Central memory CD8-positive, alpha-beta T cell (primary cell): Measurements from ENCODE around the gene LRRC74B.

Experiments used
- ATAC-seq: fragments of 150-1000 bp; cut with Tn5 transposase; replicated peaks from 2 replicates; pipeline ENCODE4 v1.10.0; 2022; ENCODE audit warnings: mild to moderate bottlenecking, moderate FRiP score, moderate number of reproducible peaks; ENCODE audit not compliant: poor library complexity, severe bottlenecking; ENCODE audit errors: extremely low read depth
- DNase-seq, 2 donors: peaks; one replicate each; pipeline ENCODE4 v3.0.0; 2021; ENCODE audit warnings: low spot score in 2 of 2
- H3K27ac Mint-ChIP-seq: one replicate; pipeline ENCODE4 v1.8.0; 2022; ENCODE audit warnings: low read depth, mild to moderate bottlenecking, moderate library complexity, mixed read lengths
- H3K27me3 Mint-ChIP-seq: one replicate; pipeline ENCODE4 v1.8.0; 2022; ENCODE audit warnings: mixed read lengths
- H3K36me3 Mint-ChIP-seq: one replicate; pipeline ENCODE4 v1.8.0; 2022; ENCODE audit warnings: mild to moderate bottlenecking, moderate library complexity, mixed read lengths; ENCODE audit not compliant: insufficient read depth
- H3K4me1 Mint-ChIP-seq: one replicate; pipeline ENCODE4 v1.8.0; 2022; ENCODE audit warnings: mixed read lengths
- H3K4me3 Mint-ChIP-seq: one replicate; pipeline ENCODE4 v1.8.0; 2022; ENCODE audit warnings: mild to moderate bottlenecking, moderate library complexity, mixed read lengths
- H3K9me3 Mint-ChIP-seq: one replicate; pipeline ENCODE4 v1.8.0; 2022; ENCODE audit warnings: mixed read lengths

Gene LRRC74B

DNA sequence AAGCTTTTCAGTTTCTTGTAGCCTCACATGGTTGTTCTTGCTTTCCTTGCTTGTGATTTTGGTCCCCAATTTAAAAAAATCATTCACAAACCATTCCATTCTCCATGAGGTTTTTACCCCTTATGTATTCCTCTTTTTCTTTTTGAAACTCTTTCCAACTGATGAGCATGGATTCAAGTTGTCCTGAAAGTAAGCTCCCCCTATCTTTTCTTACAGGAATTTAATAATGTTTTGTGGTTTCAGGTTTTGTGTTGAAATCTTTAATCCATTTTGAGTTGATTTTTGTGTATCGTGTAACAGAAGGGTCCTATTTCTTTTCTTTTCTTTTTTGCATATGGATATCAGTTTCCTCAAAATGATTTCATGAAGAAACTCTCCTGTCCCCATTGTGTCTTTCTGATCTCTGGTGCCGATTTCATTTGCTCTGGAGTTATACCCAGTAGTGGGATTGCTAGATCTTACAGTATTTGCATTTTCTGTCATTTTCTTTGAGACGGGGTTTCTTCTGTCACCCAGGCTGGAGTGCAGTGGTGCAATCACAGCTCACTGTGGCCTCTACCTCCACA lies 58.5 kb downstream of the LRRC74B start:
- DNase-seq = no peak
- Mint-ChIP-seq H3K27ac (no peak overlapping the region), H3K4me3 (peak overlapping the region; percentile 6), H3K4me1 (peaks cover 8% of the 10 kb centered on the region), H3K36me3 (no peaks in the 10 kb centered on the region), H3K9me3 (no peaks in the 10 kb centered on the region), H3K27me3 (peaks cover 69% of the 10 kb centered on the region)
- ATAC-seq = no peak

DNA sequence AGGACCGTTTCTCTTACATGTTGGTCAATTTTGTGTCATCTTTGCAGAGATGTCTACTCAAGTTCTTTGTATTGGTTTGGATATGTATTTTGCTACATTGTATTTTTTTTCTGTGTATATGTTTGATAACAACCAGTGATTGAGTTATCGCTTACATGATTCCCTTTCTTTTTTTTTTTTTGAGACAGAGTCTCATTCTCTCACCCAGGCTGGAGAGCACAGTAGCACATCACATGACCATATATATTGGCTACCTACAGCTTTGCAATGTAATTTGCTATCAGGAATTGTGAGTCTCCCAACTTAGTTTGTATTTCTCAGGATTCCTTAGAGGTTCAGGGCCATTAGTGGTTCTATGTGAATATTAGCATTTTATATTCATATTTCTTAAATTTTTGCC lies 59.5 kb downstream of the LRRC74B start:
- Mint-ChIP-seq H3K4me3 (no peak overlapping the region), H3K9me3 (no peaks in the 10 kb centered on the region), H3K27ac (no peak overlapping the region), H3K4me1 (peaks cover 8% of the 10 kb centered on the region), H3K36me3 (no peaks in the 10 kb centered on the region), H3K27me3 (peaks cover 58% of the 10 kb centered on the region)
- no peak for ATAC-seq
- DNase-seq = no peak

DNA sequence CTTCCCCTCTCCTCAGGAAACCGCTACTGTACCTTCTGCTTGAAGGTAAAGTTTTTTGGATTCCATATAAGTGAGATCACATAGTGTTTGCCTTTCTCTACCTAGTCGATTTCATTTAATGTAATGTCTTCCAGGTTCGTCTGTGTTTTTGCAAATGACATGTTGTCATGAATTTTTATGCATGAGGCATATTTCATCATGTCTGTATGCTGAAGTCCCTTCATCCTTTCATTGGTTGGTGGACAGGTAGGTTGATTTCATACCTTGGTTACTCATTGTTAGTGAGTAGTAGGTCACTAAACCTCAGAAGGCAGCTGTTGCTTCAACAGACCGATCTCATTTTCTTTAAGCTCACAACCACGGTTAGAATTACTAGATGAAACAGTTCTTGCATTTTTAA lies 60.3 kb downstream of the LRRC74B start:
- H3K4me3 Mint-ChIP-seq = no peak overlapping the region

DNA sequence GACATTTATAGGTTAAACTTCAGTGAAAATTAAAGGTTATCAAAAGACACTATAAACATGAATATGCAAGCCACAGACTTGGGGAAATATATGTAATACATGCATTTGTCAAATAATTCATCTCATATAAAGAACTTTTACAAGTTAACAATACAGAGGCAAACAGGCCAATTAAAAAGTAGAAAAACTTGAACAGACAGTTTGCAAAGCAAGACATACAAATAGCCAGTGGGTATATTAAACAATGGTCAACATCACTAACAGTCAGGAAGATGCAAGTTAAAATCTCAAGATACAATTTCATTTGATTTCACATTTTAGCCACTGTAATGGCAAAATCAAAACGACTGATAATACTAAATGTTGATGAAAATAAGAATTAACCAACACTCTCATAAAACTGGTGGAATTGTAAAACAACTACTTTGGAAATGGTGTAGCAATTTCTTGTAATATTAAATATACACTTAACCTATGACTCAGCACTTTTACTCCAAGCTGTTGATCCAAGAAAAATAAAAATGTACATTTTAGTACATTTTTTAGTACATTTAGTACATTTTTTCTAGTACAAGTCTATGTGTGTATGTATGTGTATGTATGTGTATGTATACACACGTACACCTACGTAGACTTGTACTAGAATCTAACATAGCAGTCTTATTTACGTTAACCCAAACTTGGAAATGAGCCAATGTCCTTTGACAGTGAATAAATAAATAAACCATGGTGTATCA lies 62.8 kb downstream of the LRRC74B start:
- no peak for ATAC-seq
- no peak overlapping the region for H3K27ac Mint-ChIP-seq
- no peaks in the 10 kb centered on the region for H3K36me3 Mint-ChIP-seq
- H3K4me1 Mint-ChIP-seq = no peaks in the 10 kb centered on the region
- no peaks in the 10 kb centered on the region for H3K9me3 Mint-ChIP-seq
- H3K27me3 Mint-ChIP-seq = peaks cover 38% of the 10 kb centered on the region
- DNase-seq = no peak
- no peak overlapping the region for H3K4me3 Mint-ChIP-seq

More for the DNA sequence above, 60.3 kb downstream of the LRRC74B start:
- ATAC-seq = no peak
- Mint-ChIP-seq H3K9me3 (no peaks in the 10 kb centered on the region), H3K36me3 (no peaks in the 10 kb centered on the region), H3K27ac (no peak overlapping the region), H3K27me3 (peaks cover 53% of the 10 kb centered on the region), H3K4me1 (peaks cover 8% of the 10 kb centered on the region)
- DNase-seq = no peak
